DOHH2 (cell line): Measurements from ENCODE around the gene WDR45.

Experiments
- H3F3A ChIP-seq: fragments of 200-600 bp; sonication (generic), shearing (Covaris generic); 2 replicates; pipeline ENCODE4 v1.6.0; 2016; ENCODE audit warnings: antibody characterized with exemption, mild to moderate bottlenecking; ENCODE audit not compliant: control insufficient read depth, insufficient read depth
- H3K27ac ChIP-seq: fragments of 200-600 bp; sonication (generic); 2 replicates; pipeline ENCODE4 v1.5.1; 2014; ENCODE audit warnings: low read depth, mild to moderate bottlenecking, low read length, moderate library complexity
- H3K27me3 ChIP-seq: fragments of 200-600 bp; sonication (generic); 2 replicates; pipeline ENCODE4 v1.6.1; 2014; ENCODE audit warnings: mild to moderate bottlenecking, low read length, mixed read lengths; ENCODE audit not compliant: control insufficient read depth
- H3K36me3 ChIP-seq: fragments of 200-600 bp; sonication (generic); 2 replicates; pipeline ENCODE4 v1.6.1; 2014; ENCODE audit warnings: mild to moderate bottlenecking, low read length, moderate library complexity, mixed read lengths; ENCODE audit not compliant: control insufficient read depth
- H3K4me1 ChIP-seq: fragments of 200-600 bp; sonication (generic); 2 replicates; pipeline ENCODE4 v1.6.1; 2014; ENCODE audit warnings: mild to moderate bottlenecking, low read length, mixed read lengths; ENCODE audit not compliant: control insufficient read depth
- H3K4me2 ChIP-seq: fragments of 200-600 bp; sonication (generic); 2 replicates; pipeline ENCODE4 v1.6.0; 2014; ENCODE audit warnings: mild to moderate bottlenecking, low read length, moderate library complexity
- H3K4me3 ChIP-seq: fragments of 200-600 bp; sonication (generic); 2 replicates; pipeline ENCODE4 v1.5.1; 2014; ENCODE audit warnings: mild to moderate bottlenecking, low read length, mixed read lengths
- H3K79me2 ChIP-seq: fragments of 200-600 bp; sonication (generic); 2 replicates; pipeline ENCODE4 v1.6.1; 2014; ENCODE audit warnings: mild to moderate bottlenecking, low read length, mixed read lengths; ENCODE audit not compliant: control insufficient read depth
- H3K9me2 ChIP-seq: fragments of 200-600 bp; sonication (generic); replicated peaks from 2 replicates; pipeline ENCODE4 v1.6.1; 2014; ENCODE audit warnings: mild to moderate bottlenecking, low read length, mixed read lengths; ENCODE audit not compliant: control insufficient read depth
- H3K9me3 ChIP-seq: fragments of 200-600 bp; sonication (generic); 2 replicates; pipeline ENCODE4 v1.6.1; 2014; ENCODE audit warnings: antibody characterized with exemption, low read length, mixed read lengths; ENCODE audit not compliant: control insufficient read depth, insufficient read depth
- H4K20me1 ChIP-seq: fragments of 200-600 bp; sonication (generic); 2 replicates; pipeline ENCODE4 v1.6.0; 2014; ENCODE audit warnings: low read depth, mild to moderate bottlenecking, antibody characterized with exemption, low read length, moderate library complexity; ENCODE audit not compliant: control insufficient read depth, insufficient read depth
- CTCF ChIP-seq: fragments of 200-600 bp; sonication (generic); IDR thresholded peaks from one replicate; pipeline ENCODE4 v1.5.1; 2014; ENCODE audit warnings: antibody characterized with exemption, mild to moderate bottlenecking, low read depth, low read length; ENCODE audit not compliant: poor library complexity, severe bottlenecking
- EZH2phosphoT487 ChIP-seq: fragments of 200-600 bp; sonication (generic); IDR thresholded peaks from 2 replicates; pipeline ENCODE4 v1.6.1; 2017; ENCODE audit warnings: borderline replicate concordance, mild to moderate bottlenecking, antibody characterized with exemption, low read length, moderate library complexity, mixed read lengths

The WDR45 gene

GRCh38 chrX:49058794-49059193 lies 20.9 kb downstream of the WDR45 start, which contains the start of gene CCDC120:
TSS of gene CCDC120 (plus strand) at chrX:49058999. CDS start at chrX:49062042, 3,043 bp downstream.
- Histone ChIP-seq H4K20me1 (no peaks in the 10 kb centered on the region), H3K79me2 (no peaks in the 10 kb centered on the region), H3F3A (no peaks in the 10 kb centered on the region), H3K9me3 (no peaks in the 10 kb centered on the region), H3K4me2 (no peak within 1 kb of the TSS), H3K27ac (no peak within 1 kb of the TSS), H3K4me1 (no peaks in the 10 kb centered on the region), H3K9me2 (no peaks in the 10 kb centered on the region), H3K4me3 (no peak within 1 kb of the TSS), H3K36me3 (no peaks in the 10 kb centered on the region), H3K27me3 (peaks cover 10% of the 10 kb centered on the region)
- no peak for TF ChIP-seq EZH2phosphoT487
- no peak for TF ChIP-seq CTCF

- Histone ChIP-seq H3F3A (no peaks in the 10 kb centered on the region), H3K79me2 (no peaks in the 10 kb centered on the region), H3K9me2 (no peaks in the 10 kb centered on the region), H4K20me1 (no peaks in the 10 kb centered on the region), H3K4me3 (no peak overlapping the region), H3K9me3 (no peaks in the 10 kb centered on the region), H3K36me3 (no peaks in the 10 kb centered on the region), H3K4me2 (no peak overlapping the region), H3K27ac (no peak overlapping the region), H3K4me1 (no peaks in the 10 kb centered on the region), H3K27me3 (peaks cover 23% of the 10 kb centered on the region)
- TF ChIP-seq CTCF (no peak), EZH2phosphoT487 (no peak)
Measured at GRCh38 chrX:49054073-49054762, 25.5 kb downstream of the WDR45 start.

- H3K4me3 ChIP-seq: no peak overlapping the region
- H3K4me2 ChIP-seq: no peak overlapping the region; the same call in 1 of the 2 replicates
- no peak overlapping the region for H3K27ac ChIP-seq
- no peaks in the 10 kb centered on the region for H3K79me2 ChIP-seq
- peaks cover 23% of the 10 kb centered on the region for H3K27me3 ChIP-seq
- TF ChIP-seq EZH2phosphoT487 (no peak), CTCF (no peak)
- H3K36me3 ChIP-seq: no peaks in the 10 kb centered on the region
- no peaks in the 10 kb centered on the region for H4K20me1 ChIP-seq
- no peaks in the 10 kb centered on the region for H3K9me3 ChIP-seq
- no peaks in the 10 kb centered on the region for H3K4me1 ChIP-seq
- H3K9me2 ChIP-seq: no peaks in the 10 kb centered on the region
- H3F3A ChIP-seq: no peaks in the 10 kb centered on the region
Measured at GRCh38 chrX:49053223-49054072, 26.2 kb downstream of the WDR45 start.
